ENCODE results near the gene TMOD1.
A peak's percentile ranks its signal among the peaks of the same experiment; 100 is the strongest.
"Not testable (repeated sequence)": the region's sequence is repeated elsewhere in the genome, so short reads cannot be mapped to it uniquely, and the experiment has no call there.

Gene TMOD1

DNA sequence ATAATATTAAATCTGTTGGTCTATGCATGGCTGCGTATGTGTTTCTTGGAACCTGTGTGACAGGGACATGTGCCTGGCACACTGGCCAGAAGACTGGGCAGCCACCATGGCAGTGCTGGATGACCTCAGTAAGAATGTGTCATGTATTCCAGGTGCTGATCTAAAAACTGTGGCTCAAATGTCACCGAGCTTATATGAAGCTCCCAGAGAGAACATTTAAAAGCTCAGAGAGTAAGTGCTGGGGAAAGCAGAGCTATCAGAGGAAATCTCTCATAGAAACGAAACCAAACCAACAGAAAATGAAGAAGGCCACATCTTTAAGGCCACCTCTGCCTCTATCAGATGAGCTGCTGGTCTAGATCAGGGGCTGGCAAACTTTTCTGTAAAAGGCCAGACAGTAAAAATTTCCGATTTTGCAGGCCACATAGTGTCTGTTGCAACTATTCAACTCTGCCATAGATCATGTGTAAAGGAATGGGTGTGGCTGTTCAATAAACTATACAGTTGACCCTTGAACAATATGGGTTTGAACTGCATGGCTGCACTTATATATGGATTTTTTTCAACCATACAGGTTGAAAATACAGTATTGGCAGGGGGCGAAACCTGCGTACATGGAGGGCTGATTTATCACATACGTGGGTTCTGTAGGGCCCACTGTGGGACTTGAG is 99.9 kb downstream of the TMOD1 start:
- DNase-seq: no peak

DNA sequence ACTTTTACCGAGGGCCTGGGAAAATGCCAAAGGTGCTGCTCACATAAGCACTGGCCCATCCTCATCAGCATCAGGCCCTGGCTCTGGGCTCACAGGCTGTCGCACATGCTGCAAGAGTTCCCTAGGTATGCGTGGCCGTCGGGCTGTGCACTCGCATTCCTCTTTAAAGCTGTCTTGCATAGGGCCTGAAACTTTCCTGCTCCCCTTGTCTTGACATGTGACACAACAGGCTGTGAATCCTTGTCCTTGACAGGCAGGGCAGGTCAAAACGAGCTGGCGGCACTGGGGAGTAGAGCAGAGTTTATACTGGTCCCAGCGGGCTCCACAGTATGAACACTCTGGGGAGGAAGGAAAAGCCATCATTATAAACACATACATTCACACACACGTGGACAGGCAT is 101.0 kb downstream of the TMOD1 start:
- no peak for DNase-seq

DNA sequence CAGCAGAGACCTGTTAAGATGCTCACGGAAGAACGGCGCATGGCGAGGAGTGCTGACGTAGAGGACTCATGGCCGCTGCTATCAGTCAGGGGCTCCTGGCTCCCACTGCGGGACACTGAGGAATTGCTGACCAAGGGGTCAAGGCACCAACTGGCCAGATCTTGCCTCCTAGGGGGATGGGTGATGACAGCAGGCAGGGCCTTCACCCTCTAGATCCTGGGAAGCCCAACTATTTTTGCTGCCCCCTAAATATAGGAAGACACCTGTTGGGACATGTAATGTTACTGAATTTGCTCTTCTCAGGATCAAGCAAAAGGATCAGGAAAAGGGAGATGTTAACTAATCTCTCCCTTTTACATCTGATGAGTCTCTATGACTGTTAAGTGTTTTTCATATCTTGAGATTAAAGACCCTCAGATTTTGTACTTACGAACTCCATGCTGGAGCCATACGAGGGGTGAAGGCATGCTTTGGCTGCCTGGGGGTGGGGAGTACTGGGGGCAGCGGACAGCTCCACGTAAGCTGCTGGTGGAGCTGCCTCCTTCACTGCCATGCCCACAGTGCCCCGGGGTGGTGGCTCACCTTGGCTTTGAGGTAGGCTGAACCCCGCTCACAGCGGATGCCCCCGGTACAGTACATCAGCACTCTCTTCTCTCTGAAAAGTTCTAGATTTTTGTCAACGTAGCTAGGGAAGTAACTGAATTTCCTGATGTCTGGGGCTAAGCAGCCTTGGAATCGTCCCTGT is 103.6 kb downstream of the TMOD1 start:
- no peak for DNase-seq

DNA sequence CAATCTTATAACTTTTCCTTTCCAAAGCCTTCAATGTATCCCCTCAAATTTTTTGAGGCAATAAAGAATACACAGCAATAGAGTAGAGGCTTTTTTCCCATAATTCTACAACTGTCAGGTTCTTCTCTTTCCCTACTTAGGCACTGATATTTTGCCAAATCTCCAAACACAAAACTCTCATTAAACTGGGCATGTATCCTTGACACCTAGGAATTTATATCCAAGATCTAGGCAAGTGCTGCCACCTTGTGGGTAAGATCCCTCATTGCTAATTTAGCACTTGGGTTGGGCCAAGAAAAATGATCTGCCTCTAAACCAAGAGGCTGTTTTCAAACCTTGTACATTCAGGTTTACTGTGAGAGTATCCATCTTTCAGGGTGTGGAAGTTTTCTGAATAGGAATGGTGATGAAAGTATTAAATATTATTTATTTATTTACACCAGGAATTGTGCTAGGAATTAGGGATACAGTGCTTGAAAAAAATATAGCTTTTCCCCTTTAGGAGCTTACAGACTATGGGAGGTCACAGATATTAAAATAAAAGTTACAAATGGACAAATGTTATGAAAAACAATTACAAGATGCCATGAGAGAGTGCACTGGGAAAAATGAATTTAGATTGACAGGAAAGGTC is 114.1 kb downstream of the TMOD1 start:
- peak; percentile 47 to 56 for DNase-seq

DNA sequence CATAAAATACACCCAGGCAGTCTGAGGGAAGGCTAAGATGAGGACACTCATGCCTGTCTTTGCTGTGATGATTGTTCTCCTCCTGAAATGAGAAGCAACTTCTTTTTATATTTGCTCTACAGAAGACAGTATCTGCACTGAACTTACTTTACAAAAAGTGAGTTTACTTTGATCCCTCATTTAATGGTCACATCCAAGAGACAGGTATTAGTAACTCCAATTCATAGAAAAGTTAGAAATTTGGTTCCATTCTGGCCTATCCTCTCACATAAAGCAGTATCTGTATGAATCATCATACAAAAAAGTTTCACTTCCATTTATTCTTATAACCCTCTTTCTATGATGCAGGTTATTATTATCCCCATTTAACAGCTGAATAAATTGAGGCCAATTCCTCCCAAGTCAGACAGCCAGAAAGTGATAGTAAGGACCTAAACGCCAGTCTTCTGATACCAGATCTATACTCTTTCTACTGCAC is 116.5 kb downstream of the TMOD1 start:
- no peak for DNase-seq

DNA sequence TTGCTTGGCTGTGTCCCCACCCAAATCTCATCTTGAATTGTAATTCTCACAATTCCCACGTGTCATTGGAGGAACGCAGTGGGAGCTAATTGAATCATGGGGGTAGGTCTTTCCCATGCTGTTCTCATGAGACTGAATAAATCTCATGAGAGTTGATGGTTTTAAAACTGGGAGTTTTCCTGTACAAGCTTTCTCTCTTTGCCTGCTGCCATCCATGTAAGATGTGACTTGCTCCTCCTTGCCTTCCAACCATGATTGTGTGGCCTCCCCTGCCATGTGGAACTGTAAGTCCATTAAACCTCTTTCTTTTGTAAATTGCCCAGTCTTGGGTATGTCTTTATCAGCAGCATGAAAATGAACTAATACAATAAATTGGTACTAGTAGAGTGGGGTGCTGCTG is 118.6 kb downstream of the TMOD1 start:
- not testable (repeated sequence) for DNase-seq

DNA sequence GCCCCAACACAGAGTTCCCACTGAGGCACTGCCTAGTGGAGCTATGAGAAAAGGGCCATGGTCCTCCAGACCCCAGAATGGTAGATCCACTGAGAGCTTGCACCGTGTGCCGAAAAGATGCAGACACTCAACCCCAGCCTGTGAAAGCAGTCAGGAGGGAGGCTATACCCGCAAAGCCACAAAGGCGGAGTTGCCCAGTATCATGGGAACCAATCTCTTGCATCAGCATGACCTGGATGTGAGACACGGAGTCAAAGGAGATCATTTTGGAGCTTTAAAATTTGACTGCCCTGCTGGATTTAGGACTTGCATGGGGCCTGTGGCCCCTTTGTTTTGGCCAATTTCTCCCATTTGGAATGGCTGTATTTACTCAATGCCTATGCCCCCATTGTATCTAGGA is 121.0 kb downstream of the TMOD1 start:
- not testable (repeated sequence) for DNase-seq

DNA sequence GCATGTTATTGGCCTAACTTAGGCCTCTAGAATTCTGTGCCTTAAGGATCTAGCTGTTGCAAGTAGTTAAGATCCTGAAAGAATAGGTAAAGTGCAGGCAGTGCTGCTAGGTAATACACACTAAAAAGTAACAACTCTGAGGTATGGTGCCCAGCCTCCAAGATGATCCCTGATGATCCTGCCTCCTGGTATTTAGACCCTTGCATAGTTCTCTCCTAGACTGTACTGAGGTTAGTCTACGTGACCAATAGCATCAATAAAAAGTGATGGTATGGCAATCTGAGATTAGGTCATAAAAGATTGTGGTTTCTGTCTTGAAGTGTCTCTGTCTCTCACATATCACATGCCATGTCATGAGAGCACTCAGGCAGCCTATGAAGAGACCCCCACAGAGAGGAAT is 122.5 kb downstream of the TMOD1 start:
- no peak for DNase-seq

DNA sequence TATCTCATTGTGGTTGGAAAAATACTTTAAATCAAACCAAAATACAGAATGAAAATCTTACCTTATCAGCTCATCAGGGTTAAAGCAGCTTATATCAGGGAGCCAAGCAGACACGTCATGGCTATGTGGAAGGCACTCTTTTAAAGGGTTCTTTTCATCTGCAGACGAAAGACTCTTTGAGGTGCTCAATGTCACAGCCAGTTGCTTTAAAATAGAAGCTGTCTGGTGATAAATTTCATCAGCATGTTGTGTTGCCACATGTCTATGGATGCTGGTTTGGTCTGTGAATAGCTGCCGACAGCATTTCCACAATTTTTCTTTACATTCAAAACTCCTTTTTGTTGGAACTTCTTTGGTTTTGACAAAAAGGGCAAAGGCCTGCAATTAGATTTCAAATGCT is 124.2 kb downstream of the TMOD1 start:
- DNase-seq: no peak

DNA sequence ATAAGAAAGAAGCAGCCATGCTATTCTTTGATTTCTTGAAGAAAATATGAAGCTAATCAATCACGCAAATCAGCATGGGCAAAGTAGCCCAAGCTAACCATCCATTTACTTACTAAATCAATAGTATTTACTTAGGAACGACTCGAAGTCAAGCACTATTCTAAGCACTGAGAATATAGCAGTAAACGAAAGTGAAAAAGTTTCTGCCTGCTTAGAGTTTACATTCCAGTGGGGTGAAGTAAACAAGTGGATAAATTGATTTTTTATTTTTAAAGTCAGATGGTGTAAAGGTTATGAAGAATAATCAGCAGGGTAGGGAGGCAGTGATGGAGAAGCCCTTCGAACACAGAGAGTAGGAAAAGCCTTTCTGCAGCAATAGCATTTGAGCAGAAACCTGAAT is 126.2 kb downstream of the TMOD1 start:
- DNase-seq: no peak

DNA sequence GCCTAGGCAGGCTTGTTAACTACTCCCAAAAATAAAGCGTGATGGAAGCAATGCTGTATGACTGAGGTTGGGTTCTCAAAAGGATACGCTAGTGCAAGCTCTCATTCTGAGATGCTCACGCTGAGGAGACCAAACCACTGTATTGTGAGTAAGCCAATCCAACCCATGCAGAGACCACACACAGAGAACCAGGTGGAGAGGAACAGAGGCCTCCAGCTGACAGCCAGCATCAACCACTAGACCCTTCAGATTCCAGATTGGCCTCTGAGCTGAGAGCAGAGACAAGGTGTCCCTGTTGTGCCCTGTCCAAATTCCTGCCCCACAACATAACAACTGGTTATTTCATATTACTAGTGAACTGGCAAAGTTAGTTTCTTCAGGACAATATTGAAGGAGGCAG is 127.2 kb downstream of the TMOD1 start:
- DNase-seq: no peak

DNA sequence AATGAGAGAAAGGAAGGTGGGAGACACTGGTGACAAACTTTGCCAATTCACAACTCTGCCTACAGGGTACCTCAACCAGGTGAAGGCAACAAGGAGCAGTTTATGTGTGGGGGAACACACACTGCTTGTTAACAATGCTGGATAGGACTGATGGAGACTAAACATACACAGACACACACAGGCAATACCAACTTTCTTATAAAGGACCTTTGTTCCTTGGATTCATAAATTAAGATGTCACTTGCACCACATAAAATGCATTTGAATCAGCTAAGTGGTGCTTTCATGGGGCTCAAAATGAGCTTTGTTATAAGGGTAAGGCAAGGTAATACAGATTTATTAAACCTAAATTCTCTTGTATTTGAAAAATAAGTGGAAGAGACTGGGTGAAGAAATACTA is 127.7 kb downstream of the TMOD1 start:
- DNase-seq: no peak

DNA sequence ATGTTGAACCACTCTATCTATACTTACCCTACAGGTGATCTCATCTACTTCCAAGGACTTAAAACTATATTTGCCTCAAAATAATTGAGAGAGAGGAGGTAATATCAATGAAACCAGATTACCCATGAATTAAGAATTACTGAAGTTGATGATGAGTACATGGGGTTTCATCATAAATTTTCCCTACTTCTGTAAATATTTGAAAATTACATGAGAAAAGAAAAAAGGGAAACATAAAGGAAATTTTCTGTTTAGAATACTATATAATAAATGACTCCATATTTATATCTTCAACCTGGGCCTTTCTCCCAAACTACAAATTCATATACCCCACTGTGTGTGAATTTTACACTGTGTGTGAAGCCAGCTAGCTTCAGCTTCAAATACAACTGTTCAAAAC is 129.1 kb downstream of the TMOD1 start:
- no peak for DNase-seq

DNA sequence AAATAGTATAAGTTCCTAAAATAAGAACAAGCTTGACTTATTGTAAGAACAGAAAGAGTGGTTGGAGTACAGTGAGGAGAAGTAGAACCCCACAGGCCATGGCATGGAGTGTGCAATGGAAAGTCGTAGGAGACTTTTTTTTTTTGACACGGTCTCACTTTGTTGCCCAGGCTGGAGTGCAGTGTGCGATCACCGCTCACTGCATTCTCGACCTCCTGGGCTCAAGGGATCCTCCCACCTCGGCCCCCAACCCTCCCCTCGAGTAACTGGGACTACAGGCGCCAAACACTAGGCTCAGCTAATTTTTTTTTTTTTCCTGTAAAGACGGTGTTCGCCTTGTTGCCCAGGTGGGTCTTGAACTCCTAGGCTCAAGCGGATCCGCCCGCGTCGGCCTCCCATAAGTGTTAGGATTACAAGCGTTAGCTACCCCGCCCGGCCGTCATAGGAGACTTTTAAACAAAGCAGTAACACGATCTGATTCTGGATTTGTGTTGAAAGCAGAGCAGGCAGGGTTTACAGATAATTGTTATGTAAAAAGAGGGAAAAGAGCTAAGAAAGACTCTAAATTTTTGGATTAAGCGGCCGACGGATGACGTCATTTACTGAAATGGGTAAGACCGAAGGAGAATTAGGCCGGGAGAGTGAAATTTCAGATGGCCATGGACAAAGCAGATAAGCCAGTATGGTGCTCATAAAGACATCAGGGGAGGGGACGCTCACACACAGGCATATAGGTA is 130.9 kb downstream of the TMOD1 start:
- DNase-seq: peak in 1 of 2 experiments; percentile 50

DNA sequence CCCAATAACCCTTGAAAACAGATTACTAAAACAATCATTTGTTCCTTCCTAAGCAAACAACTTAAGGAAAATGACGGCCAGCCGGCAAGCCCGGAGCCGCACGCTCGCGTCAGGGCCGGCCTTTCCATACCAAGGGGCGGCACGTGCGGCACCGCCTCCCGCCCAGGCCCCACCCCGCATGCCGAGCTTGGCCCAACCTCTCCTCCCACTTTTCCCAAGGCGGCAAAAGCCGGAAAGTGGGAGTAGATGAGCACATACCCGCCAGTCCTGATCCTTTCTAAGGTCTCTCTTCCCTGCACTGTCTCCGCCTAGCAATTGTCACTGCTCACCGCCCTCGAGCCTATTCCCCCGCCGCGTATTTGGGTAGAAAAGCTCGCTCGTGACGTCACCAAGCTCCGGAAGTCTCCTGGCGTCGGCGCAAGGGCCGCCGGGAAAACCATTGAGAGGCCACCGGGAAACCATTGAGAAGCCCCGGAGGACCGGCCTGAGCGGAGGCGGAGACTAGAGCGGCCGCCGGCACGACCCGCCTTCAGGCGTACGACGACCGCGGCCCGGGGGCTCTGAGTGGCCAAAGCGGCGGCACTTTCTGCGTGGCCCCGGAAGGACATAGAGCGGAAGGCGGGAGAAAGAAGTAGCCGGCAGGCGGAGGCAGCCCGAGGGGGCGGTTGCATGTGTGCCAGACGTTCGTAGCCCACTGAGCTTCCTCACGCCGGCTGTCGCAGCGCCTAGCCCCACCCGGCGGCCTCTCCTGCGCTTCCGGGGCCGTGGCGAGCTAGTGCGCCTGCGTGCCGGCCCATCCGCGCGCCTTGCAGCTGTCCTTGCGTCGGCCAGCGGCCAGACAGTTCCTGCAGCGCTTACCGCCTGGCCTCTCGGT is 131.8 kb downstream of the TMOD1 start, which contains the start of the genes NCBP1 and TSTD2:
NCBP1 (plus strand) TSS at position 837 of the 874 bp plus-strand sequence. CDS start 61 bp downstream, outside the sequence.
TSTD2 (minus strand) TSS at position 384 of the 874 bp plus-strand sequence. CDS start 5,806 bp downstream, outside the sequence.
- peak; percentile 96 for DNase-seq

DNA sequence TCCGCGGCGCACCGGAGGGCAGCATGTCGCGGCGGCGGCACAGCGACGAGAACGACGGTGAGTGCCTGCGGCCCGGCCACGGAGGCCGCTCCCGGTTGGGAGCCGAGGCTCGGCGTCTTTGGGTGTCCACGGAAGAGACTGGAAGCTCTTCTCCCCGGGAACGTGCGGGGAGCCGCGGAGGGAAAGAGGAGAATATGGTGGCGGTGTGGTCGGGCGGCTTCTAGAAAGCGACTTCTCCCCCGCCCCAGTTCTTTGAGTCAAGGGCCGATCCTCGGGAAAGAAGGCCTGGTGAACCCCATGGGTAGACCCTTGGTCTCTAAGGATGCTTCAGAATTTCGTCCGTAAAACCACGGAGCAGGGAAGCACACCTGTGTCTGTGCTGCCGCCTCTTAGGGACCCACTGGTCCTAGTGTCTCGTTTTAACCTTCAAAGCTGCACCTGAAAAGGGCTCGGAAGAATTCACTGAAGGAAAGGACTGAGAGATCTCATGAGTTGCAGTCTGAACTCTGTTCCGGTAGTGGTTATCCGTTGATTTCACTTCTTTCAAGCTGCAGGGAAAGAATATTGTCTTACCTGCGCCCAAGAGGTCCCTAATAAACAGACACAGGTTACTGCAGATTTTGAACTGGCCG is 132.5 kb downstream of the TMOD1 start:
- no peak for DNase-seq

DNA sequence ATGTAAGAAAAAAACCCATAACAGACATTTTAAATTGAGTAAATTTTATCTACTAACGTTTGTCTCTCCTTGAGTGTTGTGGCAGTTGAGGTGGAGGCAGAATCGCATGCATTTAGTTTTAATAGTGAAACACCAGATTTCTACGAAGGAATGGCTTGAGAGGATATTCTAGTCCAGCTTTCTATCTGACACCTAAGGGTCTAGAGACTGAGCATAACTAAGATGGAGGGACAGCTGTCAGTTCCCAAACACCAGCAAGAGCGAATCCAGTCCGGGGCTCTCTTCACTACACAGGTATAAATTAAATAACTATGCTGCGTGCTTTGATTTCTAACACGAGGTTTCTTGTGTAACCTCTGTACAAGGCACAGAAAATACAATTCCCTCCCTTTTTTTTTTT is 133.6 kb downstream of the TMOD1 start:
- DNase-seq: no peak

DNA sequence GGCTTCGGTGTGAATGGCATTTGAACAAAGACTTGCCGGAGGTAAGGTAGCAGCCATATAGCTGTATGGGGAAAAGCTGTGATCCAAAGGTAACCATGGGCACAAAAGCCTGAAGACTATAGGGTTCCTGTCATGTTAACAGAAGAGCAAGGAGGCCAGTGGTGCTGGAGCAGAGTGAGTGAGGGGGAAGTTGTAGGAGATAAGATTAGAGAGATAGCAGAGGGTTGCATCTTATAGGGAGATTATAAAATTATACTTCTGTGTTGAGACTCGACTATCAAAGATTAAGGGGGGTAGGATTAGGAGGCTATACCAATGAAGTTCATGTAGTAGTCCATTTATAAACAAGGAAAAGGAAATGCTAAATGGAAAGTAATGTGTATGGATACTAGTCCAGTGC is 135.4 kb downstream of the TMOD1 start:
- DNase-seq: no peak

DNA sequence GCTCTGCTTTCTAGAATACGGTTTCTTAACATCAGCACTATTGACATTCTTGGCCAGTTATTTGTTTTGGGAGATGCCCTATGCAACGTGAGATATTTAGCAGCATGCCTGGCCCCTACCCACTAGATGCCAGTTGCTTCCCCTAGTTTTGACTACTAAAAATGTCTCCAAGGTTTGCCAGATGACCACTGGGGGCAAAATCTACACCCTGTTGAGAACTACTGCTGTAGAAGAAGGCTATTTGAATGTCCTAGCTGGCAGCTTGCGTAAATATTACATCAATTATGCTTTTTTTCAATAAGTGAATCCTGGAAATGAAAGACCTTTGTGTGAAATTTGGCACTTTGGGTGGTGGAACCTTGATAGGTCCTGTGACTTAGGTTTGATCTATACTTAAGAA is 137.2 kb downstream of the TMOD1 start:
- DNase-seq: no peak

DNA sequence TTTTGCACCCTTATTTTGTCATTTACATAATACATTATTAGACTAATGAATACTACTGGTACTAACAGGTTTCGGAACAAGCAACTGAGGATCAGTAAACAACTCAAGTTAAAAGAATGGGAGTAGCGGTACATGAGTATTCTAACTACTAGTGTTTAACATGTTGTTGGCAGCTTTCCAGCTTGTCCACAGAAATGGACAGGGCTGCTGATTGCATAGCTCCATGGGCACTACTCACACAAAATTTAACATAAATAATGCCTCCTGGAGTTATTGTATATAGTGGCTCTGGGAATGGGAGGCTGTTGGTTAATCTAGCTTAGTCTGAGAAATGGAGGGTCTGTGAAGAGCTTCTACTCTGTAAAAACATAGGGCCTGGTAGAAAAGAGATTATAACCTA is 138.9 kb downstream of the TMOD1 start:
- DNase-seq: no peak

DNA sequence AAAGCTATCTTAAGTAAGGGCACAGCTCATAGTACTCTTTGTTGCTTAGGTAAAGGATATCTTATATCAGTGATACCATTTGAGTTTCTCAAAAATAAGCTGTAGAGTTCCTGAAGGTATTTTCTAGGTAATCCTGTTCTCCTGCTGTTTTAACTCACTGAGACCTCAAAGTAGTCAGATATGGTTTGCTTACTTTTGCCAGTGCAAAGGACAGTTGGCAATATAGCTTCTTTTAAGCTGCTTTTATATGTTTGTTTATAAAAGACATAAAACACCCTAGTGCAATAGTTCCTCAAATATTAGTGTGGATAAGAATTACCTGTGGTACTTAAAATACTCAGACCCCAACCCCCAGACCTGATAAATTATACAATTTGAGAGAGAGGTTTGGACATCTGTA is 144.3 kb downstream of the TMOD1 start:
- no peak for DNase-seq

DNA sequence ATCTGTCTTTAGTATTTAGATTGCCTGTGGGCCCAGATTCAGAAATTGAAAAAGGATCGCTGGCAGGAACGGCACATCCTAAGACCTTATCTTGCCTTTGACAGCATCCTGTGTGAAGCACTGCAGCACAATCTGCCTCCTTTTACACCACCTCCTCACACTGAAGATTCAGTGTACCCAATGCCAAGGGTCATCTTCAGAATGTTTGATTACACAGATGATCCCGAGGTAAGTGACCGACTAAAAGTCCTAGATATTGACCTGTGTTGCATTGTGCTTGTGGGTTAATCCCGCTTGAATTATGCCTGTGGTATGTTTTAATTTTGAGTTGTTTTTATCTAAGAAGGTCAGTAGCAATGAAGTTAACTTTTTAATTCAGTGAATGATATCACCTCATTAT is 146.5 kb downstream of the TMOD1 start:
- DNase-seq: no peak

Measured in activated T-cell treated with anti-CD3 and anti-CD28 coated beads, Interleukin-2, amount 50 U/mL, for 48 hours (primary cell).